Muscle of back (tissue), 11 donors: ENCODE measurements around the gene LGALS7B. TPM values are rescaled to one million over a fixed set of nuclear protein-coding genes. Genes with fewer than 3 reads are reported as not detected.
"Not testable (repeated sequence)": the region's sequence is repeated elsewhere in the genome, so short reads cannot be mapped to it uniquely, and the experiment has no call there.

Source experiments
- DNase-seq, 3 donors: peaks; one replicate each; pipeline versions ENCODE4 v3.0.0 to v3.0.0-alpha.2; 2013
- polyA plus RNA-seq, 10 donors: library from polyadenylated mRNA; unstranded; fragments of 120-200 nt; gene quantifications; one replicate each; pipeline ENCODE4 v1.2.1, GENCODE V29; 2013; ENCODE audit not compliant: insufficient read length in 10 of 10

Gene LGALS7B
- polyA plus RNA-seq, 10 donors, result 0.46 to 90.7 (median 1.1) TPM; not detected in 2

DNA sequence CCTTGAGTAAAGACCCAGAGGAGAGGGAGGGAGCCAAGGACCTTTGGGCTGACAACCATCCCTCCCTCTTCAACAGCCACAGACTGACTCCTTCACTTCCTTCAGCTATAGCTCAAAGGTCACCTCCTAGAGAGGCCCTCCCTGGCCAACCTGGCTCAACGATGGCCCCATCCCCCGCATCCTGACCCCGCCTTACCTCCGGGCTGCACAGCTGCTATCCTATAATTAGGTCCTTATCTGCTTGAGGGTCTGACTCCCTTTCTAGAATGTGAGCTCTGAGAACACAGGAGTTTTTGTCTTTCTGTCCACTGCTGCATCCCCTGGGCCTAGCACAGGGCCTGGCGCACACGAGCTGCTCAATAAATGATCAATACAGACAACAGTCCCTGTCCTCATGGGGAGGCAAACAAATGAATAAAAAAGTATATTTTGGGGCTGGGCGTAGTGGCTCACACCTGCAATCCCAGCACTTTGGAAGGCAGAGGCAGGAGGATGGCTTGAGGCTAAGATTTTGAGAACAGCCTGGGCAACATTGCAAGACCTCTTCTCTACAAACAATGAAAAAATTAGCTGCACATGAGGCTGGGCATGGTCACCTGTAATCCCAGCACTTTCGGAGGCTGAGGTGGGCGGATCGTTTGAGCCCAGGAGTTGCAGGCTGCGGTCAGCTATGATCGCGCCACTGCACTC lies 30.4 kb downstream of the LGALS7B start:
- DNase-seq, result peak in 1 of 3 donors; percentile 30

DNA sequence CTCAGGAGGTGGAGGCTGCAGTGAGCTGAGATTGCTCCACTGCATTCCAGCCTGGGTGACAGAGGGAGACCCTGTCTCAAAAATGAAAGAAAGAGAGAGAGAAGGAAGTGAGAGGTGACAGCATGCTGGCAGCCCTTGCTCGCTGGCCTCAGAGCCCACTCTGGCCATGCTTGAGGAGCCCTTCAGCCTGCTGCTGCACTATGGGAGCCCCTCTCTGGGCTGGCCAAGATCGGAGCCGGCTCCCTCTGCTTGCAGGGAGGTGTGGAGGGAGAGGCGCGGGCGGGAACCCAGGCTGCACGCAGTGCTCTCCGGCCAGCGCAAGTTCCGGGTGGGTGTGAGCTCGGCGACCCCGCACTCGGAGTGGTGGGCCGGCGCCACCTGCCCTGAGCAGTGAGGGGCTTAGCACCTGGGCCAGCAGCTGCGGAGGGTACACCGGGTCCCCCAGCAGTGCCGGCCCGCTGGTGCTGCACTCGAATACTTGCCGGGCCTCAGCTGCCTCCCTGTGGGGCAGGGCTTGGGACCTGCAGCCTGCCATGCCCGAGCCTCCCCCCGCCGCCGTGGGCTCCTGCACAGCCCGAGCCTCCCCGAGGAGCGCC lies 32.3 kb downstream of the LGALS7B start:
- not testable (repeated sequence) for DNase-seq

DNA sequence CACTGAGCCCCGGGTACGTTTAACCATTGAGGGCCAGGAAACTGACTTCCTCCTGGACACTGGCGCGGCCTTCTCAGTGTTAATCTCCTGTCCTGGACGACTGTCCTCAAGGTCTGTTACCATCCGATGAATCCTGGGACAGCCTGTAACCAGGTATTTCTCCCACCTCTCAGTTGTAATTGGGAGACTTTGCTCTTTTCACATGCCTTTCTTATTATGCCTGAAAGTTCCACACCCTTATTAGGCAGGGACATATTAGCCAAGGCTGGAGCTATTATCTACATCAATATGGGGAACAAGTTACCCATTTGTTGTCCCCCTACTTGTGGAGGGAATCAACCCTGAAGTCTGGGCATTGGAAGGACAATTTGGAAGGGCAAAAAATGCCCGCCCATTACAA lies 36.9 kb downstream of the LGALS7B start:
- DNase-seq, result not testable (repeated sequence)

DNA sequence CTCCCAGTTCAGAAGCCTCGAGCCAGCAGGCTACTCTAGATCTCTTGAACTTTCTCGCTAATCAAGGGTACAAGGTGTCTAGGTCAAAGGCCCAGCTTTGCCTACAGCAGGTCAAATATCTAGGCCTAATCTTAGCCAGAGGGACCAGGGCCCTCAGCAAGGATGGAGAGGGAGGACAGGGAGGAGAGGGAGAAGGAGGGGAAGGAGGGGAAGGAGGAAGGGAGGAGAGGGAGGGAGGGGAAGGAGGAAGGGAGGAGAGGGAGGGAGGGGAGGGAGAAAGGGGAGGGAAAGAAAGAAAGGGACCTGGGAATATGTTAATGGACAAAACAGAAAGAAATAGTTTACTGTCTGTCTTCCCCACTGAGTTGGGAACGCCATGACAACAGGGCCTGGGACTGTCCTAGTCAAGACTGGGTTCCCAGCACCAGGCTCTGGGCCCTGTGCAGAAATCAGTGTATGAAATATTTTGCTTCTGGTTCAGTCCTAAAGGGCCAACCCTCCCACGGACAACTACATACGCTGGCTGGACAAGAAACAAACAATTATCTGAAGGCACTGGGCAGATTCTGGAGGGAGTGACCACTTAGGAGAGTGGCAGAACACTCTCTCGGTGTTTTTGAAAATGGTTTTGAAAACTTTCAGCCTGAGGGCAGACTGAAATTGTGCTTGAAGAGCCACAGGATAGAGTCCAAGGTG lies 38.0 kb downstream of the LGALS7B start:
- no peak for DNase-seq

DNA sequence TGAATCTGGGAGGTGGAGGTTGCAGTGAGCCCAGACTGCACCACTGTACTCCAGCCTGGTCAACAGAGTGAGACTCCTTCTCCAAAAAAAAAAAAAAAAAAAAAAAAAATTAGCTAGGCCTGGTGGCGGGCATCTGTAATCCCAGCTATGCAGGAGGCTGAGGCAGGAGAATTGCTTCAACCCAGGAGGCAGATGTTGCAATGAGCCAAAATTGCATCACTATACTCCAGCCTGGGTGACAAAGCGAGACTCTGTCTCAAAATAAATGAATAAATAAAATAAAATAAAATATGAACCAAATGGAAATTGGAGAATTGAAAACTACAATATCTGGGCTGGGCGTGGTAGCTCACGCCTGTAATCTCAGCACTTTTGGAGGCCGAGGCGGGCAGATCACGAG lies 40.2 kb downstream of the LGALS7B start:
- not testable (repeated sequence) for DNase-seq

DNA sequence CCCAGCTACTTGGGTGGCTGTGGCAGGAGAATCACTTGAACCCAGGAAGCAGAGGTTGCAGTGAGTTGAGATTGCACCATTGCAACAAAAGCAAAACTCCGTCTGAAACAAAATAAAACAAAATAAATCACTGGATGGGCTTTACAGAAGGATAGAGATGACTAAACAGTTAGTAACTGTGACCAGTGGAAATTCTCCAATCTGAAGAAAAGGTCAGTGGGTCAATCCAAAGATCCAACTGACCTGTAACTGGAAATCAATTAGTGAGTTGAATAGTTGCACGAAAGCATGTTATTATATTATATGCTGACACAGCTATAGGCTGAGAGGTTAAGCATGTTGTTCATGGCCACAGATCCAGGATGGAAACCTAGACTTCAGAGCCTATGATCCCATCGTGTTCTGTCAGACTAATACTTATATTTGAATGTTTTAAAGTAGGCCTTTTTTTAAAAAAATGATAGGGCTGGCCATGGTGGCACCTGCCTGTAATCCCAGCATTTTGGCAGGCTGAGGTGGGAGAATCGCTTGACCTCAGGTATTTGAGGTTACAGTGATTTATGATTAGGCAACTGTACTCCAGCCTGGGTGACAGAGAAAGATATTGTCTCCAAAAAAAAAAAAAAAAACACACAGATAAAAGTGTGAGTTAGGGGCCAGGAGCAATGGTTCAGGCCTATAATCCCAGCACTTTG lies 41.2 kb downstream of the LGALS7B start:
- no peak for DNase-seq

DNA sequence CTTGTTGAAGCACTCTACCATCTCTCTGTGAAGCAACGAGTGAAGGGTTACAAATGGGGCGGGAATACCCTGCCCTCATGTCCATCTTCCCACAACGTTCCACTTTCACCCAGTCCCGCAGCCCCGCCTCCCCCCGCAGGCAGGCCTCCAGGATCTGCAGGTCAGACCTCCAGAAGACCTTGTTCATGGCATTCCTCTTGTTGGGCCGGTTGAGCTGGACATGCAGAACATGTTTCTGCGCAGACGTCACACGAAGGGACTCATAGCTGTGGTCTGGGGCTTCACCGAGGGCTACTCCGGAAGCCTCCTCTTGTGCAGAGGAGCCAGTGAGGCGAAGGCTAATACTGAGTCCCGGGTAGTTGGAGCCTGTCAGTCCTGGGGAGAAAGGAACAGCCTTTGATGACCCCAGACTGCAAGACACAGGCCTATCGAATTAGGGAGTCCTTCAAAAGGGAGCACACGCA lies 42.2 kb downstream of the LGALS7B start:
- DNase-seq, result peak in 1 of 3 donors; percentile 63

DNA sequence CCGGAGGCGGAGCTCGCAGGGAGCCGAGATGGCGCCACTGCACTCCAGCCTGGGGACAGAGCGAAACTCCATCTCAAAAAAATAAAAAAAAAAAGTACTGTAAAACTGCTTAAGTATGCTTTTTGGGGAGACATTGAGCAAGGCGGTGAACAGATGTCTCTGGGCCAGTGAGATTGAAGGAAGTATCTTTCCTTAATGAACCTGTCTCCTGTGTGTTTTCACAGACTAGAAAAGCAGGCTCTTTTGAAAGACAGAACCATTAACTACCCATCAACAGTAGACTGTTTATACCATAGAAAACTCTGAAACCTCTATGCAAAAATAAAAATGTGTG lies 44.1 kb downstream of the LGALS7B start:
- no peak for DNase-seq

DNA sequence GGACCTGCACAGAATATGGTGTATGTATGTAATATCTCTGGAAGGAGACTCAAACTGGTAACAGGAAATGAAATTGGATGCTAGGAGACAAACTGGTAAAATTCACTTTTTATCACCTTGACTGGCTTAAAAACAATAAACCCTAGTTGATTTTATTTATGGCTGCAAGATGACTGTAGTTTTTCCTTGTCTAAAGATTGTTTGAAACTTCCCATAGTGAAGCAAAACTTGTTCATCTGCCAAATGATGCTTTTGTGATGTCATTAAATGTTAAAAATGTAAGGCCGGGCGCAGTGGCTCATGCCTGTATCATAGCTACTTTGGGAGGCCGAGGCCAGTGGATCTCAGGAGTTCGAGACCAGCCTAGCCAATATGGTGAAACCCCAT lies 45.1 kb downstream of the LGALS7B start:
- DNase-seq, result no peak

DNA sequence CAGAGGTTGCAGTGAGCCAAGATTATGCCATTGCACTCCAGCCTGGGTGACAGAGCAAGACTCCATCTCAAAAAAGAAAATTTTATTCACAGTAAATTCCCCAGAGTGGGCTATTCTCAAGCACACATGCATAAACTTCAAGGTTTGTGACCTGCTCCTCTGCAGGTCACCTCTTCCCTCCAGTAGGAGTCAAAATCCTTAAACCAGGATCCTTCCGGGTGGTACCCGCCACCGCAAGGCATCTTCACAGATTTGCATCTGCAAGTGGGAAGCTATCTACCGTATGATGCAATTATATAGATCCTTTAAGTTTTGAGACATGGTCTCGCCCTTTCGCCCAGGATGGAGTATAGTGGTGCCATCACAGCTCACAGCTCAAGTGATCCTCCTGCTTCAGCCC lies 45.6 kb downstream of the LGALS7B start:
- DNase-seq, result no peak

DNA sequence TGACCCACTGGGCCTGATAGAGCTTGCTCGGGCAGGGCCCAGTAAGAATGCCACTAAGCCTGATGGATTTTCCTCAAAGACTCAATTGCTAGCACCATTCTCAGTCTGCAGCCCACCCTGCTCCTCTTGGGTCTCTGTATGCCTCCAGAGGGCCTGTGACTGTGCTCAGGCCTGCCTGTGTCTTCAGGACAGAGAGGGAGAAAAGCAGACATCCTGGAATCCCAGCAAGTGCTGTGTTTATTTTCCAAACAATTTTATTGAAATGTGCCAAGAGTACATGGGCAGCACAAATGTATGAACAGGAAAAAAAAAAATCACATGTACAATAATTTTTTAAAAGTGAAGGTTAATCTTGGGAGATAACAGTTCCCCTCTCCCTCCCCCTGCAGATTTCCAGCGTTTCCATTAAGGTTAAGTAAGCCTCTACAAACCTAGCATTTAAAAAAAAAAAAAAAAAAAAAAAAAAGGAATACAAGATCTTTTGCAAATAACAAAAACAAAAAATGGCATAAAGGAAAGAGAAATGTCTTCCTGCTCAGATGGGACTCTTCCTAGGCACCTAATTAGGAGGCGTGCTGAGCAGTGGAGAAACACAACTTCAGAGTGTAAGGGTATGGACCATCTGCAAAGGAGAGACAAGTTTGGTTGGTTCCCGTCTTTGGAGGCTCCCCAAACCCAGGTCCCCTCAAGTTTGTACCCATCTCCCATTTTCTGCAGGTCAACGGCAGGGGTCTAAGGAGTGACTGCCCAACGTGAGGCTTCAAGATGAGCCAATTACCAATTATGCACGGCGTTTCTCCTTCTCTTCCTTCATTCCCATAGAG lies 47.4 kb downstream of the LGALS7B start:
- no peak for DNase-seq

DNA sequence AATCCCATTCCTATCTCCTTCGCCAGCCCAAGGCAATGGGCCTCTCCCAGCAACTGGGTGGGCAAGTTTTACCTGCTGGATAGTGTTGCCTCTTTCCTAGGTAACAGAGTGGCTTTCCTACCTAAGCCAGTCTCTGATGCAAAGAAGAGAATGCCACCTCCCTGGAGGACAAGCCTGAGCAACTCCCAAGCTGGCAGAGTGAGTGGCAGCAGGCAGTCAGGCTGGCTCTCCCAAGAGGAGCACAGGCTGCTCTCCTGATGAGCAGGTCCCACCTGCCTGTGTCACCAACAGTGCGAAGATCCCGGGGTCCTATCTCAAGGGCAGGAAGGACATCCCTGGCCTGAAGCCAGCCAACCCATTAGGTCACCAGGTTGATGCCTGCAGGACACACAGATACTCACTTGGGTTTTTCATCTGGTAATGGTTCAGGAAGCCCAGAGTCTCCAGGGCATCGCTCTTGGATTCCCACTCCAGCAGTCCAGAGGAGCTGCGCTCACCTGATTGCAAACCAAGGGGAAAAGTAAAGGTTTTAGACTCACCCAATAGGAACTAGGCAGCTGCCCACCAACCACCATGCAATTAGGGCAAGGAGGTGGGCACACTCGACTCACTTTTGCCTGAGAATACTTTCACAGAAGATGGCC lies 48.1 kb downstream of the LGALS7B start:
- DNase-seq, result no peak

DNA sequence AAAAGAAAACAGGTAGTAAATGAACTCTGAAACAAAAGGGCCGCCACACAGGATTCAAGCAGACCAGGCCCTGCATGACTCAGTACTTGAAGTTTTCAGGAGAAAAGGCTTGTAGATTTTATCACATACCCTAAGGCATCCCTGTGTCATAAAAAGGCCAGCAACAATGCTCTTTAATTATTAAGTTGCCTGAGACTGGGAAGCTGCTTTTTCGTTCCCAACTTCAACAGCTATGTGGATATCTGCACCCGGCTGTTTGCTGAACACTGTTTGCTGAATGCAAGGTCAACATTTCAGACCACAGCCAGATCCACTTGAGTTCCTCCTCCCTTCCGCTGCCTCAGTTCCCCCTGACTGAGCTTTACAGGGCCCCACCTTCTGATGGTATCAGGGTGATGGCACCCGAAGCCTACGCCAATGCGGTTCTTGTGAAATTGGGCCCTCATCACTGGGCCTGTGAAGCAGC lies 48.7 kb downstream of the LGALS7B start:
- DNase-seq, result no peak

DNA sequence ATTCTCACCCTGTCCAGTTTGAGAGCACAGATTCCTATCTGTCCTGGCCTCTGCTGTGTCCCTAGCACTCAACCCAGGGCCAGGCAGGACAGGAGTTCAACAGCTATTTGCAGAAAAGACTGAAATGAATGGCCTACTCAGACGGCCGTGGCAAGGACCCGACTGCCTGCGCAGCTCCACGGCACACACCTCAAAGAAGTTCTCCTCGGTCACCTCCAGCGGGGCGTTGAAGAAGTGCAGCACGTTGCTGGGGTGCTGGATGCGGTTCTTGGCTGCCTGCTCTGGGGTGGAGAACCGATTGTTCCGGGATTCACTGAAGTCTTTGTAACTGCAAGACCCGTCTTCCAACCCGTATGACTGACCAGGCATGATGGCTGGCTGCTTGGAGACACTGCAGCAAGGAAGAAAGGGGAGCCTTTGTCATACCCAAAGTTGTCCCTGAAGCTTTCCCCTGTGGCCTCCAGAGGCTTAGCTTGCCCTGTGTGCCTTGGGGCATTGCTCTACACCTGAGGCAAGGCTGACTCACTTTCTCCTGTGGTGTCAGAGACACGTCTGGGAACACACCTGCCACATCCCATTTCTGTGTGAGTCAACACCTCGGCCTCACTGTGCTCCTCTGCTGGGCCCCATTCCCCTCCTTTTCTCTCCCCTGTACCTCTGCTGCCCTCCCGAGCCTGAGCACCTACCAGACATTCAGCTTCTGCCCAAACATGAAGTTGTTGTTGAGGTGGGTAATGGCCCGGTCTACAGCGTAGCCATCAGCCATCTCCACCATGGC lies 49.4 kb downstream of the LGALS7B start:
- no peak for DNase-seq

DNA sequence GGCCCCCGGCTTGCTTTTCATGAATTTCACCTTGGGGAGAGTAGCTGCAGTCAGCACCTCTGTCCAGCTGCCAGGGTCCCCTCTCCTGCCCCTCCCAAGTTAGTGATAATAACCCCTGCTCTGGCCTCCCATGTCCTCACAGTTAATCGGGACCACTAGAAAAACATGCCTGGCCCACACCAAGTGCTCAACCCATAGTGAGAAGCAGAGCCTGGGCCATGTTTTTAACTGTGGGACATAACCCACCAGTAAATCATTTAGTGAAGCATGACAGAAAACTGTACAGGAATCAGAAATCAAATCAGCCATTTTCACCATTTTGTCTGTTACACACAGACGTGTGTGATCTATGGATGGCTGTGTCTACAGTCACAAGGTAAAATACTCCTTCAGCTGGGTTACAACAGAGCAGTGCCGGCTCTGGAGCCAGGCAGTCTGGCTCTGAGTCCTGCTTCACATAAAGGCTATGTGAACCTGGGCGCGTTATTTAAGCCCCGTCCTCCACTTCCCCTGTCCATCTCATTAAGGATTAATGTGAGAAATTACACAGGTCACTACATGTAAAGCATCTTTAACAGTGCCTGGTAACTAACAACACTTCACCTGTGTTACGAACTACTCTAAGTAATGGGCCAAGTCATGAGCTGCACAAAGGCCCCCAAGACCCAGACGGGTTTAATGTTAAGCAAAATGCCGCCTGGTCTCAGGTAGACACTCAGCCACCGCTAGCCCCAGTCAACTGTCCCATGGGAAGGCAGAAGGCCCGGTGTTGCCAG lies 50.2 kb downstream of the LGALS7B start:
- no peak for DNase-seq

DNA sequence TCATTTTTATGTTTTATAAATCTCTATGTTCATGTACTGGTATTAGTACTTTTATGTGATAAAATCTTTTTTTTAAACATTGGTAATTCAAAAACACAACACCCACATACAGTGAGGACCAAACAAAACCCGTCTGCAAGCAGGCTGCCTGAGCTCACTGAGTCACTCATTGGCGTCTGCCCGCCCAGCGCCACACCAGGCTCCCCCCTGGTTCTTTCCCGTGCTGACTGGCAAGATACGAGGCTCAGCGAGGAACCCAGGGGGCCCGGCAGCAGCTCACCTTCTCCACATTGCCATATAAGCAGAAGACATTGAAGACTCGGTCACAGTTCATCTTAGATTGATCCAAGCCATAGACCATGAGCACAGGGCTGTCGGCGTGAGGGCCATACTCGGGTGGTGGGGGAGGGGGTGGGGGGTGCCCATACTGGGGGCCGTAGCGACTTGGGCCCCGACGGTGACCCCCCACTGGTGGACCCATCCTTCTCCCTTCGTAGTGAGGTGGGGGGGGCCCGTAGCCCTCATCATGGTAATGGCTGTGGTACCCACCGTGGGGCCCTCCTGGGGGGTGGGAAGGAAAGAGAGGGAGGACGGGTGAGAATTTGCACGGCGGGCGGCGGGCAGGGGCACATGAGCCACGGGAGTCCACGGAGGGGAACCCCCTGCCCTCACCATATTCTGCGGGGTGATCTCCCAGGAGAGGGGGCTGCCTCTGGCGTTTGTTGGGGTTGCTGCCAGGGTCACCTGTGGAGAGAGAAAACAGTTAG lies 51.0 kb downstream of the LGALS7B start:
- no peak for DNase-seq

DNA sequence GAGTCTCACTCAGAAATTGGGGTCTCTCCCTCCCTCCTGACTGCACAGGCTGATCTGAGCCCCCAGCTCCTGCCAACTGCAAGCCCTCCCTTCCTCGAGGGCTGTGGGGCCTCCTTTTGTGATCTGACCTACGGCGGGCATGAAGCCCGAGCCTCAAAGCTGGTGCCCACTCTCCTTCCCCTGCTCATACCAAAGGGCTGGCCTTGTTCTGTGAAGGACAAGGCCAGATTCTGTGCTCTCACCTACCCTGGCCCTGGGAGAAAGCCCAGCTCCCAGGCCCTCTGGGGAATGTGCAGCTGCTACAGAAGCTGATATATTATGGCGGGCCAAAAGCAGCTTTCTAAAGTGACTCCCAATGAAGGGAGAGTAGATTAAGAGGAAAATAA lies 51.6 kb downstream of the LGALS7B start:
- peak in 2 of 3 donors; percentile 38 to 45 for DNase-seq
